IMR-90 (cell line): ENCODE measurements around the gene SLC25A25. TPM values are rescaled to one million over a fixed set of nuclear protein-coding genes. Genes with fewer than 3 reads are reported as not detected.

Experiments
- ATAC-seq: fragments of 200-7000 bp; cut with Tn5 transposase; 2 replicates; pipeline ENCODE4 v1.9.1; 2020; ENCODE audit warnings: low read depth, mild to moderate bottlenecking, moderate library complexity
- BruUV-seq: library from RNA; stranded (reverse); fragments of 400-500 nt; replicated peaks from 2 replicates; lab custom pipeline; 2021; lab: Mats Ljungman, UMichigan
- CTCF ChIA-PET: fragments of 300-600 bp; formaldehyde crosslinking; extraction: SDS; loops from one replicate; lab custom pipeline; 2021; ENCODE audit warnings: antibody characterized with exemption; lab: Yijun Ruan, JAX
- POLR2A ChIA-PET: fragments of 300-600 bp; sonication (Branson Sonifier 250); formaldehyde crosslinking; loops from one replicate; lab custom pipeline; 2022; ENCODE audit warnings: antibody characterized with exemption; ENCODE audit not compliant: unreplicated experiment; lab: Charles Lee
- DNase-seq: peaks from one replicate; pipeline ENCODE4 v3.0.0; 2013
- H2AFZ ChIP-seq: replicated peaks from 2 replicates; pipeline ENCODE3; 2013; ENCODE audit warnings: low read length, mild to moderate bottlenecking; ENCODE audit not compliant: poor library complexity
- H2AK5ac ChIP-seq: 2 replicates; pipeline ENCODE4 v1.6.1; 2013; ENCODE audit warnings: low read depth, low read length, inconsistent platforms
- H2AK9ac ChIP-seq: replicated peaks from 2 replicates; pipeline ENCODE3; 2013; ENCODE audit warnings: mild to moderate bottlenecking, low read depth, low read length, moderate library complexity; ENCODE audit not compliant: poor library complexity
- H2BK120ac ChIP-seq: 2 replicates; pipeline ENCODE4 v1.6.1; 2013; ENCODE audit warnings: low read depth, low read length, inconsistent platforms
- H2BK15ac ChIP-seq: 3 replicates; pipeline ENCODE4 v1.6.1; 2013; ENCODE audit warnings: low read depth, low read length, inconsistent platforms
- H2BK20ac ChIP-seq: 2 replicates; pipeline ENCODE4 v1.6.1; 2013; ENCODE audit warnings: low read depth, mild to moderate bottlenecking, inconsistent platforms, low read length, moderate library complexity
- H2BK5ac ChIP-seq: 2 replicates; pipeline ENCODE4 v1.6.1; 2013; ENCODE audit warnings: mild to moderate bottlenecking, low read depth, low read length, inconsistent platforms; ENCODE audit not compliant: poor library complexity, severe bottlenecking
- H3K14ac ChIP-seq: replicated peaks from 2 replicates; pipeline ENCODE4 v1.6.1; 2013; ENCODE audit warnings: low read depth, low read length, inconsistent platforms
- H3K18ac ChIP-seq: 2 replicates; pipeline ENCODE4 v1.6.1; 2013; ENCODE audit warnings: low read depth, low read length, control low read depth
- H3K23ac ChIP-seq: 2 replicates; pipeline ENCODE4 v1.6.1; 2013; ENCODE audit warnings: low read depth, low read length, inconsistent platforms
- H3K27ac ChIP-seq: 2 replicates; pipeline ENCODE4 v1.5.1; 2013; ENCODE audit warnings: mild to moderate bottlenecking, control low read depth, low read length; ENCODE audit not compliant: insufficient read depth
- H3K27me3 ChIP-seq: 2 replicates; pipeline ENCODE4 v1.6.1; 2013; ENCODE audit warnings: low read length; ENCODE audit not compliant: control insufficient read depth, insufficient read depth
- H3K36me3 ChIP-seq: 2 replicates; pipeline ENCODE4 v1.6.1; 2013; ENCODE audit warnings: low read length, mixed read lengths; ENCODE audit not compliant: control insufficient read depth, insufficient read depth
- H3K4ac ChIP-seq: 2 replicates; pipeline ENCODE4 v1.6.1; 2013; ENCODE audit warnings: low read depth, low read length, inconsistent platforms
- H3K4me1 ChIP-seq: 2 replicates; pipeline ENCODE4 v1.6.1; 2013; ENCODE audit warnings: low read length, mixed read lengths; ENCODE audit not compliant: control insufficient read depth, insufficient read depth
- H3K4me2 ChIP-seq: 2 replicates; pipeline ENCODE4 v1.6.1; 2013; ENCODE audit warnings: low read depth, mild to moderate bottlenecking, control low read depth, low read length, moderate library complexity
- H3K4me3 ChIP-seq: 2 replicates; pipeline ENCODE4 v1.5.1; 2013; ENCODE audit warnings: low read depth, mild to moderate bottlenecking, control low read depth, low read length, moderate library complexity; ENCODE audit not compliant: insufficient read depth
- H3K56ac ChIP-seq: 2 replicates; pipeline ENCODE4 v1.6.1; 2013; ENCODE audit warnings: low read length, inconsistent platforms; ENCODE audit not compliant: insufficient read depth; ENCODE audit errors: extremely low read depth
- H3K79me1 ChIP-seq, 2 experiments: 2 replicates each; pipeline ENCODE4 v1.6.1; 2013; ENCODE audit warnings: low read length in 2 of 2, inconsistent platforms in 1 of 2, low read depth in 1 of 2
- H3K9ac ChIP-seq: 2 replicates; pipeline ENCODE4 v1.6.1; 2013; ENCODE audit warnings: low read depth, low read length, control low read depth
- H3K9me1 ChIP-seq: 2 replicates; pipeline ENCODE4 v1.6.1; 2013; ENCODE audit warnings: low read length, inconsistent platforms; ENCODE audit not compliant: insufficient read depth
- H3K9me3 ChIP-seq: 2 replicates; pipeline ENCODE4 v1.6.1; 2013; ENCODE audit warnings: low read length; ENCODE audit not compliant: control insufficient read depth, insufficient read depth
- H4K20me1 ChIP-seq: 2 replicates; pipeline ENCODE4 v1.6.1; 2013; ENCODE audit warnings: low read length, inconsistent platforms; ENCODE audit not compliant: insufficient read depth
- H4K5ac ChIP-seq: 2 replicates; pipeline ENCODE4 v1.6.1; 2013; ENCODE audit warnings: mild to moderate bottlenecking, low read depth, low read length, control low read depth
- H4K8ac ChIP-seq, 2 experiments: 2 replicates each; pipeline ENCODE4 v1.6.1; 2013; ENCODE audit warnings: low read depth in 2 of 2, low read length in 2 of 2, control low read depth in 1 of 2, inconsistent platforms in 1 of 2
- H4K91ac ChIP-seq: 2 replicates; pipeline ENCODE4 v1.6.1; 2013; ENCODE audit warnings: low read depth, low read length, inconsistent platforms; ENCODE audit not compliant: insufficient read depth
- BHLHE40 ChIP-seq: fragments of 150-350 bp; IDR thresholded peaks from 2 replicates; pipeline ENCODE4 v1.6.1; 2016; ENCODE audit warnings: mild to moderate bottlenecking, low read depth, low read length
- CEBPB ChIP-seq: IDR thresholded peaks from 2 replicates; pipeline ENCODE4 v1.6.1; 2012; ENCODE audit warnings: low read depth, low read length, improper control_type of control experiment
- CHD1 ChIP-seq: IDR thresholded peaks from 2 replicates; pipeline ENCODE4 v1.6.1; 2012; ENCODE audit warnings: low read depth, low read length, improper control_type of control experiment
- FOS ChIP-seq: fragments of 150-350 bp; IDR thresholded peaks from 2 replicates; pipeline ENCODE4 v1.6.1; 2016; ENCODE audit warnings: low read depth, low read length
- MXI1 ChIP-seq: IDR thresholded peaks from 2 replicates; pipeline ENCODE4 v1.6.1; 2012; ENCODE audit warnings: low read depth, mild to moderate bottlenecking, low read length, moderate library complexity, borderline replicate concordance
- NFE2L2 ChIP-seq: fragments of 150-350 bp; IDR thresholded peaks from 2 replicates; pipeline ENCODE4 v1.6.1; 2016; ENCODE audit warnings: low read depth, mild to moderate bottlenecking, low read length
- RCOR1 ChIP-seq: IDR thresholded peaks from 2 replicates; pipeline ENCODE4 v1.6.1; 2012; ENCODE audit warnings: mild to moderate bottlenecking, low read length, improper control_type of control experiment; ENCODE audit not compliant: insufficient replicate concordance
- WGBS, 2 experiments: methylation state at CpG; one replicate each; pipeline versions ENCODE4 v1.1.5 to v1.1.7; 2013; ENCODE audit warnings: missing lambda C conversion rate in 2 of 2; ENCODE audit not compliant: insufficient read length in 1 of 2; ENCODE audit errors: extremely low coverage in 2 of 2; 5-methylcytosine and 5-hydroxymethylcytosine counted together
- dilution Hi-C: fragments of 300-500 bp; cut with HindIII; formaldehyde crosslinking; loops from one replicate; pipeline ENCODE4 v1.14.3; 2018; ENCODE audit warnings: low sequenced_read_pairs; ENCODE audit not compliant: unreplicated experiment
- in situ Hi-C: fragments of 300-500 bp; cut with MboI; formaldehyde crosslinking; loops from 3 replicates; pipeline ENCODE4 v1.14.3; 2019; ENCODE audit warnings: low sequenced_read_pairs, inconsistent platforms, mixed read lengths
- intact Hi-C: fragments of 100-400 bp; cut with micrococcal nuclease; formaldehyde crosslinking; loops from 2 replicates; pipeline ENCODE4 v1.10.0; 2022
- polyA plus RNA-seq, 3 experiments: library from polyadenylated mRNA; depleted of rRNA; stranded (reverse); fragments of >200 nt; gene quantifications; 2 replicates each; pipeline ENCODE4 v1.2.3, GENCODE V29; 2012; ENCODE audit warnings: low replicate concordance in 1 of 3
- total RNA-seq: library from RNA; depleted of rRNA; stranded (reverse); fragments of >200 nt; gene quantifications from 2 replicates; pipeline ENCODE4 v1.2.3, GENCODE V29; 2012
- TF ChIP-seq, protein P1 (sequence below): fragments of 150-350 bp; IDR thresholded peaks from 2 replicates; pipeline ENCODE4 v1.6.1; 2017; ENCODE audit warnings: mild to moderate bottlenecking, antibody characterized with exemption, low read length, low read depth

SLC25A25 gene
- total and polyA plus RNA-seq, 2 of the 4 experiments (the other 2 are of a cell fraction) = 14.0 to 17.9 TPM

DNA sequence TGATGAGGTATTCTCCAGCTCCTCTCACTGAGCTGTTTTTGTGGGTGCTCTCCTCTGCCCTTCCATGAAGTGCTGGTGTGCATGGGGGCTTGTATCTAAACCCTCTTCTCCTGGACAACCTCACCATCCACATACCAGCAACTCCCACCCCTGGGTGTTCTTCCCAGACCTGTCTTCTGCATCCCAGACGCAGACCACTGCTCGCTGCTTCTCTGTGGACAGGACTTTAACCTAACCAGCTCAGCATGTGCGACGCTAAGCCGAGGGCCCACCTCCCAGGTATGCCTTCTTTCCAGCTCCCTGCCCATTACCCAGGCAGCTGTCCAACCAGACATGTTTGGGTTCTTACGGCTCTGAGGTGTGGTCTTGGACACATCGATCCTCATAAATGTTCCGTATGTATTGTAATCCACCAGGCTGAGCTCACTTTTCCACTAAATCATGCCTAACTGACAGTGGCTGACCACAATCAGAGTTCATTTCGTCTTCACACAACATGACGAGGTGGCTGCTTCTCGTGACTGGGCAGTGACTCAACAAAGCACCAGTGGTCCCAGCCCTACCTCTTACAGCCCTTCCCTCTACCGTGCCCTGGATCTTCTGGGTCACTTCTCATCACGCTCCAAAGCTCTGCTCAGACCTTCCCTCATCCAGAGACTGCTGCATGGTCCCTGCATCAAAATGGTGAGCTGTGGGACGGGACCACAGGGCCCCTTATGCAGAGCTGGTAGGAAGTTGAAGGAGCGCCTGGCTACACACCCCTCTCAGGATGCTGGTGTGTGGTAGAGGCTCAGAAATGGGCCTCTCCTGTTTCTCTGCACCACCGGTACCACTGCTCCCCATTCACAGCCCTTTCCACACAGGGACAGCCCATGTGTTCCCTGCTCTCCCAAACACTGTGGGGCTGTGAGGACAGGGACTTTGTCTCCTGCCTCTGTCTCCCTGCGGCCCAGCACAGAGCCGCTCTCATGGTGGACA lies 69.1 kb downstream of the SLC25A25 start:
- H3K4me3 ChIP-seq = no peak overlapping the region
- peak overlapping the region; percentile 36 for H3K4ac ChIP-seq
- H3K9me1 ChIP-seq = peaks cover 8% of the 10 kb centered on the region
- H2AK5ac ChIP-seq = peak overlapping the region; percentile 49
- H3K79me1 ChIP-seq = no peaks in the 10 kb centered on the region
- DNase-seq (peak; percentile 87), ATAC-seq (peak; percentile 82)
- no peak overlapping the region for H2BK15ac ChIP-seq
- dilution Hi-C loops = no loop called here
- no peaks in the 10 kb centered on the region; the same call in 1 of the 2 replicates for H3K9me3 ChIP-seq
- H4K5ac ChIP-seq = no peak overlapping the region
- no peak overlapping the region for H2BK5ac ChIP-seq
- no peak overlapping the region for H2AFZ ChIP-seq
- in situ Hi-C loops = no loop called here
- no peak overlapping the region for H2AK9ac ChIP-seq
- BruUV-seq = no TSS peak
- 0 out of 2 replicates have a peak overlapping the region, but pooled peaks have one; percentile 16 for H2BK120ac ChIP-seq
- intact Hi-C loops = no loop called here
- no peak overlapping the region for H3K18ac ChIP-seq
- H3K9ac ChIP-seq = no peak overlapping the region
- peaks cover 6% of the 10 kb centered on the region for H3K4me1 ChIP-seq
- no peak overlapping the region for H4K8ac ChIP-seq
- H2BK20ac ChIP-seq = no peak overlapping the region
- H3K14ac ChIP-seq = 0 out of 2 replicates have a peak overlapping the region, but pooled peaks have one; percentile 1
- H3K36me3 ChIP-seq = no peaks in the 10 kb centered on the region
- ChIA-PET CTCF (interaction anchor here (1.7 kb wide), 1 partner anchor 19 kb away, joined by 5 read pairs; no protein-coding TSS in a partner anchor), POLR2A (no interaction called here)
- no peak overlapping the region for H3K27ac ChIP-seq
- peak overlapping the region; percentile 40; the same call in 1 of the 2 replicates for H4K91ac ChIP-seq
- 0 out of 2 replicates have a peak, but pooled peaks cover 4% of the 10 kb centered on the region for H4K20me1 ChIP-seq
- TF ChIP-seq MXI1 = no peak
- TF ChIP-seq CHD1 = no peak
- TF ChIP-seq, protein P1, sequence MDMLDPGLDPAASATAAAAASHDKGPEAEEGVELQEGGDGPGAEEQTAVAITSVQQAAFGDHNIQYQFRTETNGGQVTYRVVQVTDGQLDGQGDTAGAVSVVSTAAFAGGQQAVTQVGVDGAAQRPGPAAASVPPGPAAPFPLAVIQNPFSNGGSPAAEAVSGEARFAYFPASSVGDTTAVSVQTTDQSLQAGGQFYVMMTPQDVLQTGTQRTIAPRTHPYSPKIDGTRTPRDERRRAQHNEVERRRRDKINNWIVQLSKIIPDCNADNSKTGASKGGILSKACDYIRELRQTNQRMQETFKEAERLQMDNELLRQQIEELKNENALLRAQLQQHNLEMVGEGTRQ = no peak
- TF ChIP-seq CEBPB = 0 out of 2 replicates have a peak, but pooled peaks have one; percentile 5
- TF ChIP-seq NFE2L2 = no peak
- TF ChIP-seq RCOR1 = no peak
- peak; percentile 96 for TF ChIP-seq BHLHE40
- 0 out of 2 replicates have a peak, but pooled peaks have one; percentile 17 for TF ChIP-seq FOS
- WGBS, 2 experiments = 69% methylated on average over 7 of the region's 18 CpGs; no CpG with 5 or more reads in 1 of the 2 experiments
- H3K27me3 ChIP-seq = peaks cover 10% of the 10 kb centered on the region
- H3K56ac ChIP-seq = no peak overlapping the region
- no peak overlapping the region for H3K23ac ChIP-seq
- no peak overlapping the region for H3K4me2 ChIP-seq
